CD4-positive, alpha-beta T cell (primary cell): ENCODE measurements around the gene SLC37A1. TPM values are rescaled to one million over a fixed set of nuclear protein-coding genes. Genes with fewer than 3 reads are reported as not detected.

Experiments used
- ATAC-seq: fragments of 200-7000 bp; cut with Tn5 transposase; one replicate; pipeline ENCODE4 v1.10.0; 2022; ENCODE audit warnings: mild to moderate bottlenecking; ENCODE audit not compliant: poor library complexity
- CTCF ChIA-PET: fragments of 350-600 bp; sonication (Branson Sonifier 250); formaldehyde crosslinking; loops from one replicate; lab custom pipeline; 2021; ENCODE audit warnings: antibody characterized with exemption, inconsistent platforms; lab: Charles Lee
- POLR2A ChIA-PET: fragments of 350-600 bp; sonication (Branson Sonifier 250); formaldehyde crosslinking; loops from one replicate; lab custom pipeline; 2021; ENCODE audit warnings: antibody characterized with exemption, inconsistent platforms; lab: Charles Lee
- DNase-seq, 14 experiments: peaks; one replicate each; pipeline ENCODE4 v3.0.0-alpha.2; 2013 to 2020; ENCODE audit warnings: mixed read lengths in 2 of 14
- H3K27ac ChIP-seq, 2 donors: one replicate each; pipeline versions ENCODE4 v1.5.1 to v1.7.0; 2013; ENCODE audit warnings: low read length in 2 of 2, low read depth in 1 of 2, mild to moderate bottlenecking in 1 of 2
- H3K27me3 ChIP-seq, 2 experiments: 1 replicate in 1 of 2; 2 replicates in 1 of 2; pipeline versions ENCODE4 v1.6.1 to v1.7.0; 2013; ENCODE audit warnings: low read length in 2 of 2, control low read depth in 1 of 2, mild to moderate bottlenecking in 1 of 2, moderate library complexity in 1 of 2; ENCODE audit not compliant: insufficient read depth in 2 of 2, control insufficient read depth in 1 of 2
- H3K36me3 ChIP-seq: one replicate; pipeline ENCODE4 v1.6.1; 2013; ENCODE audit warnings: low read length, control low read depth; ENCODE audit not compliant: insufficient read depth
- H3K4me1 ChIP-seq: one replicate; pipeline ENCODE4 v1.6.1; 2013; ENCODE audit warnings: low read length, control low read depth; ENCODE audit not compliant: insufficient read depth
- H3K4me3 ChIP-seq: one replicate; pipeline ENCODE4 v1.5.1; 2013; ENCODE audit warnings: mild to moderate bottlenecking, low read length, moderate library complexity
- H3K9me3 ChIP-seq, 2 experiments: 1 replicate in 1 of 2; 2 replicates in 1 of 2; pipeline versions ENCODE4 v1.6.1 to v1.7.0; 2013; ENCODE audit warnings: low read length in 2 of 2, mild to moderate bottlenecking in 2 of 2, control low read depth in 1 of 2, moderate library complexity in 1 of 2; ENCODE audit not compliant: control insufficient read depth in 1 of 2, insufficient read depth in 1 of 2
- H3K27ac Mint-ChIP-seq: one replicate; pipeline ENCODE4 v1.8.0; 2020; ENCODE audit warnings: mixed read lengths
- H3K27me3 Mint-ChIP-seq: one replicate; pipeline ENCODE4 v1.8.0; 2021; ENCODE audit warnings: mixed read lengths
- H3K36me3 Mint-ChIP-seq: one replicate; pipeline ENCODE4 v1.8.0; 2021; ENCODE audit warnings: low read depth, mixed read lengths
- H3K4me1 Mint-ChIP-seq: one replicate; pipeline ENCODE4 v1.8.0; 2021; ENCODE audit warnings: low read depth, mixed read lengths
- H3K4me3 Mint-ChIP-seq: one replicate; pipeline ENCODE4 v1.8.0; 2020; ENCODE audit warnings: mild to moderate bottlenecking, mixed read lengths
- H3K9me3 Mint-ChIP-seq: one replicate; pipeline ENCODE4 v1.8.0; 2020; ENCODE audit warnings: mixed read lengths
- intact Hi-C, 2 experiments: fragments of 100-400 bp; cut with DNase I in 1 of 2; cut with micrococcal nuclease in 1 of 2; formaldehyde crosslinking; loops; one replicate each; pipeline versions ENCODE4 v1.15.1 to v1.9.0; 2023 to 2025; cut with DNase I, micrococcal nuclease
- total RNA-seq, 174 experiments: library from RNA in 2 of 174; stranded (reverse) in 2 of 174; gene quantifications; one replicate each; pipeline ENCODE4 v1.2.3 and lab custom pipeline; 2021 to 2026
- TF ChIP-seq, protein P1 (sequence below): fragments of 200-600 bp; IDR thresholded peaks from one replicate; pipeline ENCODE4 v1.8.0; 2022; ENCODE audit warnings: antibody characterized with exemption, mild to moderate bottlenecking

The SLC37A1 gene
- total RNA-seq, 2 experiments from 2014 or later: 16.4 to 16.7 TPM

DNA sequence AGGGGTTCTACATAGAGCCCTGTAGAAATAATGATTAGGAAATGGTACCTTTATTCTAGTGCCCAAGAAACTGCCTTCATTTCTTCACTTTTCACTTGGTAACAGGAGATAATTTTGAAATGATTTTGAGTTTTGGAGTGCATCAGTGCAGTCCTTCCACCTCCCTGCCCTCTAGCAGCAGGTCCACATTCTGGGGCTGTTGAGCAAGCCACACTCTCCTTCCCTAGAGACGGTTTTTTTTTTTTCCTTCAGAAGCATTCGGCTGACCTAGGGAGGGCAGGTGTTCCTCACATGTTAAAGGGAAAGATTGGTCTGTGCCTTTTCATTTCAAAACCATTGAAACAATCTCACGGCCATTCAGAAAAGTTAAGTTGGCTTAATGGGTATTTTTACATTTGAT, 39.8 kb downstream of the SLC37A1 start:
- Mint-ChIP-seq H3K4me3 (no peak overlapping the region), H3K27me3 (no peaks in the 10 kb centered on the region), H3K9me3 (no peaks in the 10 kb centered on the region), H3K27ac (no peak overlapping the region), H3K36me3 (peaks cover 69% of the 10 kb centered on the region), H3K4me1 (no peaks in the 10 kb centered on the region)
- TF ChIP-seq, protein P1, sequence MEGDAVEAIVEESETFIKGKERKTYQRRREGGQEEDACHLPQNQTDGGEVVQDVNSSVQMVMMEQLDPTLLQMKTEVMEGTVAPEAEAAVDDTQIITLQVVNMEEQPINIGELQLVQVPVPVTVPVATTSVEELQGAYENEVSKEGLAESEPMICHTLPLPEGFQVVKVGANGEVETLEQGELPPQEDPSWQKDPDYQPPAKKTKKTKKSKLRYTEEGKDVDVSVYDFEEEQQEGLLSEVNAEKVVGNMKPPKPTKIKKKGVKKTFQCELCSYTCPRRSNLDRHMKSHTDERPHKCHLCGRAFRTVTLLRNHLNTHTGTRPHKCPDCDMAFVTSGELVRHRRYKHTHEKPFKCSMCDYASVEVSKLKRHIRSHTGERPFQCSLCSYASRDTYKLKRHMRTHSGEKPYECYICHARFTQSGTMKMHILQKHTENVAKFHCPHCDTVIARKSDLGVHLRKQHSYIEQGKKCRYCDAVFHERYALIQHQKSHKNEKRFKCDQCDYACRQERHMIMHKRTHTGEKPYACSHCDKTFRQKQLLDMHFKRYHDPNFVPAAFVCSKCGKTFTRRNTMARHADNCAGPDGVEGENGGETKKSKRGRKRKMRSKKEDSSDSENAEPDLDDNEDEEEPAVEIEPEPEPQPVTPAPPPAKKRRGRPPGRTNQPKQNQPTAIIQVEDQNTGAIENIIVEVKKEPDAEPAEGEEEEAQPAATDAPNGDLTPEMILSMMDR: no peak
- ATAC-seq: no peak
- no peak overlapping the region for H3K27ac ChIP-seq
- no peaks in the 10 kb centered on the region for H3K4me1 ChIP-seq
- ChIA-PET POLR2A (no interaction called here), CTCF (no interaction called here)
- DNase-seq: peak in 1 of 14 experiments; percentile 12
- H3K4me3 ChIP-seq: no peak overlapping the region
- peaks cover 38% of the 10 kb centered on the region for H3K36me3 ChIP-seq
- no peaks in the 10 kb centered on the region for H3K9me3 ChIP-seq
- H3K27me3 ChIP-seq: no peaks in the 10 kb centered on the region
- intact Hi-C loops: no loop called here

DNA sequence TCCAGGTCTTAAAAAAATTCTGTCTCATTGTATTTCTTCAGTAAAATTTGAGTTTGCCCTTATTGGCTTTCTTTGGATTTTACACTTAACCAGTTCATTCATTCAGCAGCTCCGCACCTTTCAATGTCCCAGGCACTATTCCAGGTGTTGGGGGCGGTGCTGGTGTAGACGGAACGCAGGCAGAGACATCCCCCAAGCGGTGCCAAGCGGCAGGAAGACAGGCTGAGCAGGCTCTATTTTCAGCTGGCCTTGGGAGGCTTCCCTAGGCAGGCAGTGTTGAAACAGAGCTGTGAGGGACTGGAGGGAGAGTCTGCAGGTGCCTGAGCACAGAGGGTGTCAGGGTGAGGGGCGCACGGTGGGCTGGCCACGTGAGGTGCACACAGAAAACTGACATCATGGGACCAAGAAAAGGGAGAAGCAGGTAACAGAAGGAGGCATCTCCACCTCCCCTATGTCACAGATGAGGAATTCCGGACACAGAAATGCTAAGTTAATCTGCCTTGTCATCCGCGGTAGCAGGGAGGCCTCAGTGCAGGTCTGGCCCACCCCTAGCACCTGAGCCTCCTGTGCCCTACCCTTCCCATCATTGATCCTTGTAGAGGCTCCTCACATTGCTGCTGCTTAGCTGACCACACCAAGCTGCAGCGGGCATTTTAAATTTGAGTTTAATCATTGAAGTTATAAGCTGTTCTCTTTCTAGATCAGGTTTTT, 40.8 kb downstream of the SLC37A1 start:
- H3K36me3 ChIP-seq: peaks cover 34% of the 10 kb centered on the region
- H3K4me1 Mint-ChIP-seq: no peaks in the 10 kb centered on the region
- intact Hi-C loops: no loop called here
- no peak overlapping the region for H3K27ac ChIP-seq
- no peak overlapping the region for H3K4me3 ChIP-seq
- TF ChIP-seq, protein P1: no peak
- no peaks in the 10 kb centered on the region for H3K4me1 ChIP-seq
- H3K27me3 Mint-ChIP-seq: no peaks in the 10 kb centered on the region
- no peak overlapping the region for H3K27ac Mint-ChIP-seq
- no peaks in the 10 kb centered on the region for H3K9me3 Mint-ChIP-seq
- DNase-seq (peak in 1 of 14 experiments; percentile 8), ATAC-seq (no peak)
- CTCF ChIA-PET: no interaction called here
- peaks cover 71% of the 10 kb centered on the region for H3K36me3 Mint-ChIP-seq
- POLR2A ChIA-PET: no interaction called here
- H3K9me3 ChIP-seq: no peaks in the 10 kb centered on the region
- no peak overlapping the region for H3K4me3 Mint-ChIP-seq
- H3K27me3 ChIP-seq: no peaks in the 10 kb centered on the region

DNA sequence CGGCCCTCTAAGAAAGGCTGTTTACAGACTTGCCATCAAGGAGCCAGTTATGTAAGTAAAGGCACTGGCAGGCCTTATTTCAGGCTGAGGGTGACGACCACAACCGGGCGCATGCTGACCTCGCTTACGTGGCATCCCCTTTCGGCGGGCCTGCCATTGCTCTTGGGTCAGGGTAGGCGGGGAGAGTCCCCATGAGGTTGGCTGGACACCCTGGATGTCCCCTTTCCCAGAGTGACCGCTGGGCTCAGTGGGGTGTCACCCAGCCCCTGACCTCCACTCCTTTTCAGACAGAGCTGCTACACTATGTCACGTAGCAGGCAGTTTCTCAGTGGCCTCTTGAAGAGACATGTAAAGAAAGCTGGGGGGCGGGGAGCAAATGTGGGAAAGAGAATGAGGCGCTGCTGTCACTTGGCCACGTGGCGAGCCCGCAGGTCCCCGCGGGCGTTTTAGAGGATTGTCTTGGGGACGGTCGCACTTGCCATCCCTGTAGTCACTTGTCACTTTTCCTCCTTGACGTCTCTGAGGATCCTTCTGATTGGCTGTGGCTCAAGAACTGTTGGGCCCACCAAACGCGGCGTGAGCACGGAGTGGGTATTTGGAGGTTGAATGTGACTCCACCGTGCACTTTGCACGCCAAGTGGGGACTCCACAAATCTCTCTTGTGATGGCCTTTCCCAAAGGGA, 42.2 kb downstream of the SLC37A1 start:
- Mint-ChIP-seq H3K4me3 (no peak overlapping the region), H3K27me3 (no peaks in the 10 kb centered on the region), H3K4me1 (no peaks in the 10 kb centered on the region), H3K36me3 (peaks cover 72% of the 10 kb centered on the region), H3K27ac (no peak overlapping the region), H3K9me3 (no peaks in the 10 kb centered on the region)
- DNase-seq (peak in 1 of 14 experiments; percentile 17), ATAC-seq (no peak)
- no peaks in the 10 kb centered on the region for H3K4me1 ChIP-seq
- ChIA-PET CTCF (no interaction called here), POLR2A (no interaction called here)
- H3K27me3 ChIP-seq: no peaks in the 10 kb centered on the region
- intact Hi-C loops: no loop called here
- TF ChIP-seq, protein P1: no peak
- peaks cover 38% of the 10 kb centered on the region for H3K36me3 ChIP-seq
- H3K4me3 ChIP-seq: no peak overlapping the region
- no peak overlapping the region for H3K27ac ChIP-seq
- H3K9me3 ChIP-seq: no peaks in the 10 kb centered on the region
